GM18499 (cell line): ENCODE data around the gene CHN2.
"Not testable (repeated sequence)": the region's sequence is repeated elsewhere in the genome, so short reads cannot be mapped to it uniquely, and the experiment has no call there.

Experiments used
- ATAC-seq: cut with Tn5 transposase; IDR thresholded peaks from one replicate; pipeline ENCODE4 v1.9.1; 2021; ENCODE audit warnings: moderate number of reproducible peaks; ENCODE audit not compliant: insufficient read depth, unreplicated experiment

Gene CHN2

GRCh38 chr7:29185613-29186012, 9.0 kb upstream of the CHN2 start:
- no peak for ATAC-seq

GRCh38 chr7:29189743-29190201, 4.8 kb upstream of the CHN2 start:
- no peak for ATAC-seq

DNA sequence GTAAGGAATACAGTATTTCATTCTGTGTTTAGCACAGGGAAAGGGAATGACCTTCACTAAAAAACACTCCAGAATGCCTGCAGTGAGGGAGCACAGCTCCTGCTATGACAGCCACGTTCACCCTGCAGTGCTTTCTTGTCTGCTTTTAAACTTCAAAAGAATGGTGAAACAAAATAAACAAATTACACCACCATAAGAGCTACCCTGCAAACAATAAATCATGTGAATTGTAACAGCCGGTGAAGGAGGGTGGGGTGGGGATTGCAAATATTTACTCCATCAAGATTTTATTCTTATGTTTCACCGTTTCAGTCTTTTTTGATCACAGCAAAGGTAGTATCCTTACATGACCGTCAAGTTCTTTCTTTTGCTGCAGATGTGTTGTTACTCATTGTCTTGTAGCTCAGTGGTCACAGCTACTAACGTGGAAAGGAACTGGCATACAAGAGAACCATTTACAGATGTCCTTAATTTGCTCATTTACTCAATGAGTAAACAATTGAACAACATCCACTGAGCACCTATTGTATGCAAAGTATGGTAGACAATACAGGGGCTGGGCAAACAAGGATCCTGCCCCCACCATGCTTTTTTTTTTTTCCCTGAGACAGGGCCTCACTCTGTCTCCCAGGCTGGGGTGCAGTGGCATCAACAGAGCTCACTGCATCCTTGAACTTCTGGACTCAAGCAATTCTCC, 4.1 kb upstream of the CHN2 start:
- no peak for ATAC-seq

- ATAC-seq, result no peak
Observed at GRCh38 chr7:29192323-29192722, 2.3 kb upstream of the CHN2 start.

DNA sequence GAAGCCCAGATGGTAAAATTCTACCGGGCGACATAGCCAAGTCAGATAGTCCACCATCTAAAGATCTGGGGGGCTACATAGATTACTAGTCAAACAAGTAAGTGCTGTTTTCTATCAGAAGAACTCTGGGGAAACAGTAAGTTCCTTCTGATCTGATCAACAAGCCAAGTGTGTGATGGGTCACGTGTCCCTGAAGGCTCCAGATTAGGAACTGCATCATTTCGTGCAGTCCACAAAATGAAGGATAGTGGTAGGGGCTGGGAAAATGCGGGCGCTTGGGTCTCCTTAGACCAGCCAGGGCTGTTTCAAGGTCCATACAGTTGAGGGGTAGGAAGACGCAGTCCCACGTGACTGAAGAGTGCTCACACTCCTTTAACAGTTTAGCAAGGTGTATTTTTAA, 1.8 kb upstream of the CHN2 start:
- no peak for ATAC-seq

DNA sequence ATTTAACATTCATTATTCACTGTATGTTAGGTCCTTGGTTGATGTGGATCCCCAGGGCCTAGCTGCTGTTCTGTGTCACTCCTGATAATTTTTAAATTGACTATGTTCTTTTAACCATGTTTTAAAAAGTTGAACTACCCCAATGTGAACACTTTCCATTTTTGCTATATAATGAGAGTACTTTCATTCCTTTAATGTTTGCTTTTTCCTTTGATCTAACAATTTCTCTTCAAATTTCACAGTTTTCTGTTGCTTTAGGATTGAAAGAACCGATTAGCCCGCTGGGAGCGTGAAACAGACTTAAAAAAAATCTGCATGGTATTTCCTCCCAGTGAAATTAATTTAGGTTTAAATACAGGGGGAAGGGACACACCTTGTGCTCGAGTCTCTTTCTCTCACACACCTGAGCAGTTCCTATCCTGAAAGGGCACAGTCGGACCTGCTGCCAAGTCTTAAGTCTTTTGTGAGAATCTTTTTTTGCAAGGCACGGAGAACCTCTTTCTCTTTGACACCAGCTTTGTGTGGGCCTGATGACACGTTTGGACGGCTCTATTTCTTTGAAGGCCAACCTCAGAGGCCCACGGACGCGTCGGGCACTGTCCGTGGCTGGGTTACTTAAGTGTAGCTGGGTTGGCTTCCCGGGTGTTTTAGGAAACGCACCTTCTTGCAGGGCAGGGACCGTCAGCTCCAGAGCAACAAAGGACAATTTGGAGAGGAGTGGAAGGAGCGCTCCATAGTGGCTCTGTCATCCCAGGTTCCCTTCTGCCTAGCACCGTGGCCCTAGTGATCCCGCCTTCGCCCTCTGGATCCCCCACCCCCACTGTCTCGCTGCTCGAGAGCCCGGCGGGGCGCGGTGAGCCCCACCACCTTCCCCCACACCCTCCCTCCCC, 1.0 kb upstream of the CHN2 start:
- no peak for ATAC-seq

GRCh38 chr7:29194206-29194593, 375 bp upstream of the CHN2 start:
- no peak for ATAC-seq

DNA sequence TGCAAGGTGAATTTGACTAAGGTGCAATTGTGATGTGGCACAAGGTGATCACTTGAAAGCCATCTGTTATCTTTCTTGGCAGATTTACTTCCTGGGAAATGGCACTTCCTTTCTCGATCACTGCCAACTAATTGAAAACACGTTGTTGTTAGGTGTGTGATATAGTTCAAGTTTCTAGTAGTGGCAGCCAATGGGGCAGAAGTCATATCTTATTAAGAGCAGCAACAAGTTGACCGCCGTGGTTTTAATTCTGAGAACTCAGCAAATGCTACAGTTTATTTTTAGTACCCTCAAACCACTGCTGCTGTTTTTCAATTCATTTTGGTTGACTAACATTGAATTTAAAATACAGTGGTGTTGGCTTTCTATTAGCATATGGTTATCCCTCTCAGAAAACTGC, 1.6 kb downstream of the CHN2 start:
- ATAC-seq, result no peak

GRCh38 chr7:29196971-29197595, 2.5 kb downstream of the CHN2 start:
- no peak for ATAC-seq

DNA sequence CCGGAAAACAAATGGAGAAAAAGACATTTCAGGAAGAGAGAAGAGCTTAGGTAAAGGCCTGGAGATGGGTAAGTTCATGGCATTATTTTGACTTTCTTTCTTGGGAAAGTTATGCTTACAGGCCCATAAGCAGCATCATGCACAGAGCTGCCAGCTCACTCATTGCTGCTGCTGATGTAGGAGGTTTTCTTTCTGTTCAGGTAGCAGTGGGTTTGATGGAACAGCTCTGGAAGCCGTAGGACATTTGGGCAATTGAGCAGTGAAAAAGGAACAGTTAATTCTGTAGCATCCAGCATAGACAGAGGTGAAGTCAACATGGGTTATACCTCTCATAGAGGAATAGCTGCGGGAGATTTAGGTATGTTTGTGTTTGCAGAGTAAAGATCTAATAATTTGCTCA, 3.3 kb downstream of the CHN2 start:
- no peak for ATAC-seq

DNA sequence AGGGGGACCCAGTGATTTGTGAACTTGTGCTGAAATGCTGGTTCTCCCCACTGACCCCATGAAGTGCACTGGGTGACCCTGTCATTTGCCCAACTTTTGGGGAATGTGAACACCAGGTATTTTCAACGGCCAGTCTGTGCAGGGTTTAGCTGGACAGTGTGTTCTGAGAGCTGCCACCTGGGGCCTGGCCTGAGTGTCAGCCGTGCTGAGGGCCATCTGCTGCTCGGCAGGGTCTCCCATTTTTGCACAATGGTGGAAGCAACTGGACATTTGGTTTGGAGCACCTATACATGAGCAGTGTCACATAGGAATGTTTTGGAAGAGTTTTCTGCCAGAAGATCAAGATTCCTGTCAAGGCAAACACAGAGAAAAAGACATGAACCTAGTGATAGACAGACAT, 5.2 kb downstream of the CHN2 start:
- ATAC-seq, result no peak

DNA sequence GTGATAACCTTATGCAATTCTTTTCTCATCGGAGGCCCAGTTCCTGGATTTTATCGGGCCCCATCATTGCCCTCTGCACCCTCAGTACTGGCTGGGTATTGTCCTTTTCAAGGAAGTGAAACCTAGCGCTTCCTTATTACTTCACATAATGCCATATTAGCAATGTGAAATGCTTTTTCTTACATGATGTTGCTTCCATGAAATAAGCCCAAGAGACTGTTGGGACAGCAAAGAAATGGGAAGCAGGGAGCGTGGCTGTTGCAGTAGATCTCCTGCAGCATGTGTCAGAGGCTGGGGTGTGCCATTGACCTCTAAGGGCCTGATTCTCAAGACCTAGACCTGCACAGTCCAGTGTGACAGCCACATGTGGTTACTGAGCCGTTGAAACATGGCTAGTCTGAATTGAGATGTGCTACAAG, 8.1 kb downstream of the CHN2 start:
- no peak for ATAC-seq

- no peak for ATAC-seq
Observed at GRCh38 chr7:29204491-29205272, 10.1 kb downstream of the CHN2 start.

- no peak for ATAC-seq
Observed at GRCh38 chr7:29207162-29207801, 12.7 kb downstream of the CHN2 start.

DNA sequence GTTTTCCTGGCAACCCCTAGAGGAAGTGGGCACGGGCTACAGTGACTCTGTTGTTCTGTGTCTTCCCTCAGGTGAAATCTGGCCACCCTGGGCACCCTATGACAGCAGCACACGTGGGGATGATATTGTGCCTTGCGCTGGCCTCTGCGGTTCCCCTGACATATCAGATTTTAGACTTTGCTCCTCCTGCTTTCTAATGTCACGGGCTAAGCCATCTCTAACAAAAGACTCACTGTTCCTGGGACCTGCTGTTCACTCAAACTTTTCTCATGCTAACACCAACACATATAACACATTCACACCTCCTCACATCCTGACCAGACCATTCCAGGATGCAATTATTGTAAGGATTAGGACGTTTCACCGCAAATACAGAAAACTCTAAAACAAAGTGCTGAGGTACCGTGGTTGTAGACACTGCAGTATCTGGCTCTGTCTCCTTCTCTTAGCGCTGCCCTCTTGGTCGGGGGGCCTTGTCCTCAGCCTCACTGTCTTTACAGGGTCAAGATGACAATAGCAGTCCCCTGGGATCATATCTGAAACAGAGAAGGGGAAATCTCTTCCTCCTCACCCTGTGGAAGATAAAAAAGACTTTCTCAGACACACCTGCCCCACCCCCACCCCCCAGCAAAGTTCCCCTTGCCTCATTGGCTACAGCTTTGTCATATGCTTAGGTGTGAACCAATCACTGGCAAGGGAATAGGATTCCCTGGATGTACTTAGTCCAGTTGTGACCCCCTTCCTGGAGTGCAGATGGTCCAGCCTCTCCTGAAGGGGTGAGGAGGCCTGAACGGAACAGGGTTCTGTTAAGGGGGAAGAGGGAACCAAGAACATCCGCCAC, 14.1 kb downstream of the CHN2 start:
- ATAC-seq, result no peak

DNA sequence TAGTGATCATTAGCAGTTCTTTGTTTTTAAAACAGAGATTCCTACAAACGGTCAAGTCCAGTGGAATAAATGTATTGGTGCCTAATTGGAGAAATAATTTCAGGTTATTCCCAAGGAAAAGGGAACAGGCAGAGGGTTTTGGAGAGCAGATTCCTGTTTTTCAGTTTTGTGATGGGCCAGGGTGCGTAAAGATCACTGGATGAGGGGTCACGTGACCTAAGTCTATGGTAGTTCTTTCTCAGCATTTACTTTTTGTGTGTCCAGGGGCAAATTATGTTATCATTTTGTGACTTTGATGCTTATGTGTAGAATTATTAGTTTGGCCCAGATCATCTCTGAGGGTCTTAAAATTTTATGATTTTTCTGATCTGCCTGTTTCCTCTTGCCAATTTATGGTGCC, 15.2 kb downstream of the CHN2 start:
- ATAC-seq, result no peak

GRCh38 chr7:29212736-29213135, 18.2 kb downstream of the CHN2 start:
- ATAC-seq, result not testable (repeated sequence)

GRCh38 chr7:29214056-29214455, 19.5 kb downstream of the CHN2 start:
- ATAC-seq, result no peak

GRCh38 chr7:29214816-29215215, 20.2 kb downstream of the CHN2 start:
- no peak for ATAC-seq
